Nephron (organoid): ENCODE results near the gene STEAP3.

Source experiments
- H3K27ac Mint-ChIP-seq, 3 experiments: 2 replicates each; pipeline ENCODE4 v1.8.0; 2020; ENCODE audit warnings: mixed read lengths in 3 of 3, mild to moderate bottlenecking in 2 of 3, moderate library complexity in 1 of 3
- H3K27me3 Mint-ChIP-seq: 2 replicates; pipeline ENCODE4 v1.8.0; 2021; ENCODE audit warnings: low read depth, mild to moderate bottlenecking, moderate library complexity, mixed read lengths
- H3K36me3 Mint-ChIP-seq: 2 replicates; pipeline ENCODE4 v1.8.0; 2020; ENCODE audit warnings: low read depth, mixed read lengths
- H3K4me1 Mint-ChIP-seq: 2 replicates; pipeline ENCODE4 v1.8.0; 2020; ENCODE audit warnings: mixed read lengths
- H3K4me3 Mint-ChIP-seq, 3 experiments: 2 replicates each; pipeline ENCODE4 v1.8.0; 2020; ENCODE audit warnings: mild to moderate bottlenecking in 3 of 3, mixed read lengths in 3 of 3, moderate library complexity in 2 of 3
- H3K9me3 Mint-ChIP-seq: 2 replicates; pipeline ENCODE4 v1.8.0; 2020; ENCODE audit warnings: mixed read lengths
- TF ChIP-seq, protein P1 (sequence below), 3 experiments: fragments of 200-600 bp; sonication (generic); IDR thresholded peaks; one replicate each; pipeline ENCODE4 v1.5.0; 2021; ENCODE audit warnings: antibody characterized with exemption in 3 of 3; ENCODE audit not compliant: unreplicated experiment in 3 of 3

Gene STEAP3

DNA sequence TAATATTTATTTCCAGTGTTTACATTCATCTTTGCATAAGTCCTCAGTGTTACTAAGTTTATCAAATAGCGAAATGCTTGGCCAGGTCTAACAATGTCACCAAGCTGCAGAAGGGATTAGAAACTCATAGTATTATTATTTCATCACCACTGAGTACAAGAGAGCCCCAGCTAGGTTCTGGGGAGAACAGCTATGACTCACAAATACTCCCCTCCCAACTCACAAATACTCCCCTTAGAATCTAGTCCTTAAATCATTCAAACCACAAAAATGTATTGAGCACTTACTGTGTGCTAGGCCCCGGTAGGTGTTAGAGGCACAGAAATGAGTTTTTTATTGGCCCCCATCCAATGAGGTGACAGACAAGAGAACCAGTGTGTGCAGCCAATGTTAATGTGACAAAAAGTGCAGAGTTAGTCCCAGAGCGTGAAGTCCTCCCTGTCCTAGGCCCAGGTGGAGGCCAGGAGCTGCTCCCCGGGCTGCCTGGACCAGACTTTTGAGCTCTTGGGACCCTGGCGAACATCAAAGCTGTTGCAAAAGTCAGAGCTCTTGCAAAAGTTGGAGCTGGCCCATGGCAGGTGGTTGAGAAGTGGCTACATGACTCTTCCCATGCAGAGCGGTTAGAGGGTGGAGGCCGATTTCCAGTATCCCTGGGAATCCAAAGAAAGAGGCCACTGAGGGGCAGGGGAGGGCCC is 9.8 kb downstream of the STEAP3 start:
- H3K27ac Mint-ChIP-seq = no peak overlapping the region
- TF ChIP-seq, protein P1, sequence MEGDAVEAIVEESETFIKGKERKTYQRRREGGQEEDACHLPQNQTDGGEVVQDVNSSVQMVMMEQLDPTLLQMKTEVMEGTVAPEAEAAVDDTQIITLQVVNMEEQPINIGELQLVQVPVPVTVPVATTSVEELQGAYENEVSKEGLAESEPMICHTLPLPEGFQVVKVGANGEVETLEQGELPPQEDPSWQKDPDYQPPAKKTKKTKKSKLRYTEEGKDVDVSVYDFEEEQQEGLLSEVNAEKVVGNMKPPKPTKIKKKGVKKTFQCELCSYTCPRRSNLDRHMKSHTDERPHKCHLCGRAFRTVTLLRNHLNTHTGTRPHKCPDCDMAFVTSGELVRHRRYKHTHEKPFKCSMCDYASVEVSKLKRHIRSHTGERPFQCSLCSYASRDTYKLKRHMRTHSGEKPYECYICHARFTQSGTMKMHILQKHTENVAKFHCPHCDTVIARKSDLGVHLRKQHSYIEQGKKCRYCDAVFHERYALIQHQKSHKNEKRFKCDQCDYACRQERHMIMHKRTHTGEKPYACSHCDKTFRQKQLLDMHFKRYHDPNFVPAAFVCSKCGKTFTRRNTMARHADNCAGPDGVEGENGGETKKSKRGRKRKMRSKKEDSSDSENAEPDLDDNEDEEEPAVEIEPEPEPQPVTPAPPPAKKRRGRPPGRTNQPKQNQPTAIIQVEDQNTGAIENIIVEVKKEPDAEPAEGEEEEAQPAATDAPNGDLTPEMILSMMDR (IDR thresholded peaks at IDR 0.05; ENCODE audit: unreplicated experiment in 3 of 3) = no peak
- peaks cover 22% of the 10 kb centered on the region for H3K27me3 Mint-ChIP-seq
- H3K4me1 Mint-ChIP-seq = peaks cover 19% of the 10 kb centered on the region
- H3K4me3 Mint-ChIP-seq = no peak overlapping the region
- no peaks in the 10 kb centered on the region for H3K9me3 Mint-ChIP-seq
- H3K36me3 Mint-ChIP-seq = no peaks in the 10 kb centered on the region

DNA sequence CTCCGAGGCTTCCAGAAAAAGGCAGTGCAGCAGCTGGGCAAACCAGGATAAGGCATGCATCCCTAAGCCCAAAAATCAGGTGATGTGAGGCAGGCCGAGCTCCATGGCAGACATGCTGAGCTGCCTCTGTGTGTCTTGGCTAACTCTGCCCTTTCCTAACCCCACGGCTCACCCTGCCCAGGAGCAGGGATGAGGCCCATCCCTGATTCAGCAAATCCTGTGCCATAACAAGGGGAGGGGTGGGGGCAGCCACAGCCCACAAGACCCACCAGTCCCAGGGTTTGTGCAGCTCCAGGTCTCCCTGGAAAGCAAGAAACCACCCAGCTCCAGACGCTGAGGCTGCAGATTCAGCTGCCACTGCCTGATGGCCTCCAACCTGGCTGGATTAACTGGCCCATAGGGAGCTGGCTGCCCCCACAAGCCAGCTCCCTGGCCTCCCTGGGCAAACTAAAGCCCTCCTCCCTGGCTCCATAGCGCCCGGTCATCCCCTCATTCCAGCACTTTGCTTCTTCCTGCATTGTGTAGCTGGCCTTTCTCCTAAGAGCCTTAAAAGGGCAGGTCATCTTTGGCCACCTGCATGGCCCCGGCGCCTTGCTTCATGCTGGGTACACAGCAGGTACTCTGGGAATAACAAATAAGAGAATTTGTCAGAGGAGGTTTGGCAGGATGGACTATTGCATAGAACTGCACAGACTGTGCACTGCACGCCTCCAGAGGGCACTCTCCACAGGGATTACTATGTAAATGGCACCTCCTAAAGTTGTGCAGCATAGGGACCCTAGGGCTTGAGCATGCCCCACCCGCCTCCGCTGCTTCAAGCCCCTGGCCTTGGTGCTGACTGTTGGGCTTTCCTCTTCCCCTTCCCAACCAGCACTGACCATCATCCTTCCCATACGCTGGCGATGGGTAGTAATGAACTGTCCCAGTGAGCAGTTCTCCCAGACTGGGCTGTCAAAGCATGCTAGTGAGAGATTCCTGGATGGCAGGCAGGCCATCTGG is 10.7 kb downstream of the STEAP3 start:
- TF ChIP-seq, protein P1 (IDR thresholded peaks at IDR 0.05; ENCODE audit: unreplicated experiment in 3 of 3) = peak in 2 of 3 experiments; percentile 28 to 44
- H3K36me3 Mint-ChIP-seq = no peaks in the 10 kb centered on the region
- no peak overlapping the region for H3K27ac Mint-ChIP-seq
- peaks cover 24% of the 10 kb centered on the region for H3K27me3 Mint-ChIP-seq
- H3K4me3 Mint-ChIP-seq = no peak overlapping the region
- no peaks in the 10 kb centered on the region for H3K9me3 Mint-ChIP-seq
- H3K4me1 Mint-ChIP-seq = peaks cover 25% of the 10 kb centered on the region

DNA sequence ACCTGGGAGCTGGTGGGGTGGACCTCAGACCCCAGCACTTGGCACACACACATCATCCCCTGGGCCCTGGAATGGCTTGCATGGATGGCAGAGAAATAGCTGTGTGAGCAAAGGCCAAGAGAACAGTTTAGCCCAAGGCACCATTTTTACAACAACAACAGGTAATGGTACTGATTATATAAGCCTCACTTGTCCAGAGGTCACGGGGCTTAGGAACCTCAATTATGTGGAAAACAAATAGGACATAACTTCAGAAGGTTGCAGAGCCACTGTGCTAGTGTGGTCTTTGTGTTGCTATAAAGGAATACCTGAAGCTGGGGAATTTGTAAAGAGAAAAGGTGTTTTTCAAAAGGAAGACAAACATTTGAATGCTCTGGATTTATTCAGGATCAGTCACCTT is 13.2 kb downstream of the STEAP3 start:
- H3K4me3 Mint-ChIP-seq = no peak overlapping the region
- H3K9me3 Mint-ChIP-seq = no peaks in the 10 kb centered on the region
- TF ChIP-seq, protein P1 (IDR thresholded peaks at IDR 0.05; ENCODE audit: unreplicated experiment in 3 of 3) = no peak
- H3K27me3 Mint-ChIP-seq = peaks cover 18% of the 10 kb centered on the region
- H3K4me1 Mint-ChIP-seq = peaks cover 33% of the 10 kb centered on the region
- H3K36me3 Mint-ChIP-seq = no peaks in the 10 kb centered on the region
- no peak overlapping the region for H3K27ac Mint-ChIP-seq

DNA sequence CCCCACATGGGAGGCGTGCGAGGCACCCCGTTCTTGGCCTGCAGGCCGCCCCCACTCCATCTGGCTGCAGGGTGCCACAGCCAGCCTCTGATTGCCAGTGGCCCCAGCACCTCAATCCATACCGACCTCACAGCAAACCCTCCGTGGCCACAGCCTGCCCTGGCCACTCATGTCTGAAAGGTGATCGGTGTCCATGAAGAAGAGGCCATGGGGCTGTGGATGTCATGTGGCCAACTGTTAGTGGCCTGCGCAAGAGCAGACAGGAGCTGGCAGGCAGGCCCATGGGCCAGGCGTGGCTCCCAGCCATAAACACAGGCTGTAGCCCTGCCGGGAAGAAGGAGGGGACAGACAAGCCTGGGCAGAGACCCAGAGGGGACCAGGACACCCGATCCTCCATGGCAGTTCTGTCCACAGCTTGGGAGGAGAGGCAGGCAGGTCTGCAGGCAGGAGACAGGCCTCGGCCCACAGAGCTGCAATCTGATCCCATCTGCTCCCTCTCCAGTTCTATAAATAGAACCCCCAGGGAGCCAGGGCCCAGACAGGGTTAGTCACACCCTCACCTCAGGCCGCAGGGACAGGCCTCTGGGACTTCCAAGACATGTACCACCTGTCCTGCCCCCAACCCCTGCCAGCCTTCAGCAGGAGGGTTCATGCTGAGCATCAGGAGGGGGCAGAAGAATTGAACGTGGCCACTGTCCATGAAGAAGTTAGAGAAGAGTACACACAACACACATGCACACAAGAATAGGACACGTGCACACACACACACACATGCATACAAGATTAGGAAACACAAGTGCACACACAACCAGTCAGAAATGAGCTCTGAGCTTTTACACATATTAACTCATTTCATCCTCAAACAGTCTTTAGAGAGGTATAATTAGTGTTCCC is 16.9 kb downstream of the STEAP3 start:
- TF ChIP-seq, protein P1 (IDR thresholded peaks at IDR 0.05; ENCODE audit: unreplicated experiment in 3 of 3) = no peak
- peak overlapping the region; percentile 43 to 93 (median 89) for H3K27ac Mint-ChIP-seq
- H3K9me3 Mint-ChIP-seq = no peaks in the 10 kb centered on the region
- peak overlapping the region in 1 of 3 experiments; percentile 26 for H3K4me3 Mint-ChIP-seq
- no peaks in the 10 kb centered on the region for H3K36me3 Mint-ChIP-seq
- peaks cover 35% of the 10 kb centered on the region for H3K4me1 Mint-ChIP-seq
- H3K27me3 Mint-ChIP-seq = peaks cover 5% of the 10 kb centered on the region

DNA sequence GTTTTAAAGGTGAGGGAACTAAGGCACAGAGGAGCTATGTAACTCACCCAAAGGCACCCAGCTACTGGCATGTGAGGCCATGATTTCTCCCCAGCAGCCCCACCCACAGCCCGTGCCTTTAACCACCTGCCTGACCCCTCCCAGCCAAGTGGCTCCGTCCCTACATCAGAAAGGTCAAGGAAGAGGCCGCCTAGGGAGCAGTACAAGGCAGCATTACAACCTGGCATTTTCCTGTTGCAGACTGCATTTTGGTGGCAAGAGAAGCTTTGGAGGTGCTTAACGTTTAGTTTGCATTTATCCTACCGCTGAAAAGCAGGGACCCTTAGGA is 17.5 kb downstream of the STEAP3 start:
- H3K9me3 Mint-ChIP-seq = peaks cover 3% of the 10 kb centered on the region
- H3K36me3 Mint-ChIP-seq = no peaks in the 10 kb centered on the region
- peaks cover 5% of the 10 kb centered on the region for H3K27me3 Mint-ChIP-seq
- peaks cover 35% of the 10 kb centered on the region for H3K4me1 Mint-ChIP-seq
- H3K4me3 Mint-ChIP-seq = no peak overlapping the region
- TF ChIP-seq, protein P1 (IDR thresholded peaks at IDR 0.05; ENCODE audit: unreplicated experiment in 3 of 3) = no peak
- peak overlapping the region; percentile 43 to 93 (median 89) for H3K27ac Mint-ChIP-seq
